ENCODE measurements around the gene ADAMTS9. TPM values are rescaled to one million over a fixed set of nuclear protein-coding genes. Genes with fewer than 3 reads are reported as not detected.

Gene ADAMTS9
- total RNA-seq, 1 experiment from 2014 or later: 0.46 TPM

- Histone ChIP-seq H3K14ac (ENCODE audit: insufficient read depth, low read length) (no peak overlapping the region), H2BK120ac (ENCODE audit: low read depth, low read length, poor library complexity, severe bottlenecking) (no peak overlapping the region), H3K27ac (ENCODE audit: insufficient read length, low read depth, low read length) (no peak overlapping the region), H2AFZ (ENCODE audit: low read length) (no peak overlapping the region), H4K91ac (ENCODE audit: insufficient read length, low read depth, low read length) (no peak overlapping the region), H4K8ac (replicated peaks; ENCODE audit: insufficient read length, low read depth, low read length) (no peak overlapping the region), H3K9me3 (ENCODE audit: control insufficient read depth, low read depth, low read length) (no peaks in the 10 kb centered on the region), H2AK5ac (ENCODE audit: insufficient read length, low read length) (no peak overlapping the region), H4K20me1 (ENCODE audit: control insufficient read depth, insufficient read depth, insufficient read length) (no peaks in the 10 kb centered on the region), H3K9ac (ENCODE audit: extremely low read depth, insufficient read length, low read length) (no peak overlapping the region), H3T11ph (ENCODE audit: low read length) (no peak overlapping the region), H3K23ac (ENCODE audit: insufficient read length, low read depth, low read length) (no peak overlapping the region), H4K5ac (ENCODE audit: insufficient read length, low read depth, low read length) (no peak overlapping the region), H3K79me1 (ENCODE audit: insufficient read depth, low read depth, low read length, poor library complexity, severe bottlenecking) (no peaks in the 10 kb centered on the region), H3K4me1 (ENCODE audit: insufficient read depth, low read length) (peaks cover 3% of the 10 kb centered on the region; the same call in 1 of the 2 replicates), H2BK15ac (ENCODE audit: low read depth, low read length) (no peak overlapping the region), H2BK20ac (ENCODE audit: low read depth, low read length, poor library complexity, severe bottlenecking) (no peak overlapping the region), H3K4me2 (ENCODE audit: insufficient read depth, insufficient read length, low read length) (no peak overlapping the region), H3K56ac (ENCODE audit: insufficient read length, low read depth, low read length) (no peak overlapping the region), H3K4ac (ENCODE audit: low read depth, low read length) (no peak overlapping the region), H2BK12ac (ENCODE audit: insufficient read length, low read depth, low read length) (no peak overlapping the region), H3K18ac (ENCODE audit: insufficient read length, low read depth, low read length) (no peak overlapping the region), H3K79me2 (ENCODE audit: insufficient read depth, low read length) (no peaks in the 10 kb centered on the region), H2BK5ac (ENCODE audit: insufficient read length, low read length) (no peak overlapping the region), H3K27me3 (ENCODE audit: insufficient read depth, low read length) (no peaks in the 10 kb centered on the region), H3K23me2 (ENCODE audit: insufficient read length, low read depth, low read length, poor library complexity, severe bottlenecking) (no peaks in the 10 kb centered on the region)
- H3K4me1 Mint-ChIP-seq: peaks cover 5% of the 10 kb centered on the region in 2 experiments
- no peak for DNase-seq
- no peak overlapping the region for H3K4me3 Mint-ChIP-seq
- no peaks in the 10 kb centered on the region for H3K36me3 Mint-ChIP-seq (ENCODE audit: insufficient read depth in 1 of 3, low read depth in 3 of 3)
- no CpG with 5 or more reads among the region's 22 CpGs for WGBS (ENCODE audit: extremely low coverage, insufficient read length, low lambda C conversion rate)
- no peaks in the 10 kb centered on the region; the same call in 1 of the 2 replicates for H3K27me3 Mint-ChIP-seq (ENCODE audit: low read depth)
- peak overlapping the region in 1 of 3 experiments; percentile 84; a peak in 1 of 7 replicates for H3K27ac Mint-ChIP-seq
- TF ChIP-seq CTCF (conservative IDR thresholded peaks at IDR 0.05): no peak
- no peaks in the 10 kb centered on the region for H3K9me3 Mint-ChIP-seq
Observed at GRCh38 chr3:64561325-64561843, 126.4 kb downstream of the ADAMTS9 start.
